ENCODE measurements around the gene FSTL4. TPM values are rescaled to one million over a fixed set of nuclear protein-coding genes. Genes with fewer than 3 reads are reported as not detected.

The FSTL4 gene
- total and polyA plus RNA-seq, 2 of the 13 experiments (the other 11 are each of a cell fraction or from before 2014, with no cell fraction given) = 2.1 to 3.0 TPM

- Histone ChIP-seq H3K36me3 (replicated peaks in 1 of 2; ENCODE audit: control insufficient read depth in 1 of 2, insufficient read depth in 2 of 2, low read length in 2 of 2) (no peaks in the 10 kb centered on the region), H3K4me1 (ENCODE audit: insufficient read depth, low read length) (no peaks in the 10 kb centered on the region), H3K9me3 (ENCODE audit: low read length) (no peaks in the 10 kb centered on the region), H3K4me3 (replicated peaks in 1 of 3; ENCODE audit: insufficient read depth in 1 of 3, low read depth in 2 of 3, low read length in 3 of 3) (no peak overlapping the region), H3K27me3 (ENCODE audit: control insufficient read depth in 1 of 2, insufficient read depth in 2 of 2, low read length in 2 of 2) (peaks cover 3 to 34% of the 10 kb centered on the region in 2 experiments; a peak in 3 of 5 replicates), H4K20me1 (ENCODE audit: insufficient read depth, low read length) (no peaks in the 10 kb centered on the region), H2AFZ (ENCODE audit: low read length) (no peak overlapping the region), H3K9ac (ENCODE audit: insufficient read depth, low read depth, low read length) (no peak overlapping the region), H3K27ac (ENCODE audit: extremely low read length, insufficient read depth, low read length) (no peak overlapping the region), H3K4me2 (ENCODE audit: low read depth, low read length) (no peak overlapping the region), H3K79me2 (ENCODE audit: insufficient read depth, low read length) (no peaks in the 10 kb centered on the region)
- ChIA-PET CTCF (ENCODE audit: low intra/inter-chr PET ratio, low total read pairs) (no interaction called here), POLR2A (no interaction called here)
- ATAC-seq = no peak
- WGBS (ENCODE audit: low lambda C conversion rate) = 0% methylated on average over 1 of the region's 1 CpG
- no peak for TF ChIP-seq GFI1 (CRISPR knock-in tag; IDR thresholded peaks at IDR 0.05; ENCODE audit: borderline replicate concordance)
- TF ChIP-seq MTA3 (CRISPR knock-in tag; IDR thresholded peaks at IDR 0.05) = no peak
- TF ChIP-seq NBN (conservative IDR thresholded peaks at IDR 0.05) = no peak
- TF ChIP-seq ZNF34 (CRISPR knock-in tag; IDR thresholded peaks at IDR 0.05; ENCODE audit: borderline replicate concordance) = no peak
- no peak for TF ChIP-seq ZNF615 (CRISPR knock-in tag; IDR thresholded peaks at IDR 0.05; ENCODE audit: borderline replicate concordance)
- no peak for TF ChIP-seq ZSCAN20 (CRISPR knock-in tag; IDR thresholded peaks at IDR 0.05; ENCODE audit: borderline replicate concordance)
- no peak for TF ChIP-seq IKZF4 (CRISPR knock-in tag; IDR thresholded peaks at IDR 0.05; ENCODE audit: borderline replicate concordance, low read depth, not compliant biosample characterization)
- TF ChIP-seq ZNF326 (CRISPR knock-in tag; IDR thresholded peaks at IDR 0.05; ENCODE audit: borderline replicate concordance) = no peak
- TF ChIP-seq CREM (IDR thresholded peaks at IDR 0.05) = no peak
- no peak for TF ChIP-seq CREM (CRISPR knock-in tag; IDR thresholded peaks at IDR 0.05)
- no peak for TF ChIP-seq EZH2 (conservative IDR thresholded peaks at IDR 0.05; ENCODE audit: low read depth, low read length)
- TF ChIP-seq ZNF616 (CRISPR knock-in tag; IDR thresholded peaks at IDR 0.05; ENCODE audit: low read depth) = no peak
- TF ChIP-seq ZNF12 (CRISPR knock-in tag; IDR thresholded peaks at IDR 0.05) = no peak
- TF ChIP-seq, protein P1, sequence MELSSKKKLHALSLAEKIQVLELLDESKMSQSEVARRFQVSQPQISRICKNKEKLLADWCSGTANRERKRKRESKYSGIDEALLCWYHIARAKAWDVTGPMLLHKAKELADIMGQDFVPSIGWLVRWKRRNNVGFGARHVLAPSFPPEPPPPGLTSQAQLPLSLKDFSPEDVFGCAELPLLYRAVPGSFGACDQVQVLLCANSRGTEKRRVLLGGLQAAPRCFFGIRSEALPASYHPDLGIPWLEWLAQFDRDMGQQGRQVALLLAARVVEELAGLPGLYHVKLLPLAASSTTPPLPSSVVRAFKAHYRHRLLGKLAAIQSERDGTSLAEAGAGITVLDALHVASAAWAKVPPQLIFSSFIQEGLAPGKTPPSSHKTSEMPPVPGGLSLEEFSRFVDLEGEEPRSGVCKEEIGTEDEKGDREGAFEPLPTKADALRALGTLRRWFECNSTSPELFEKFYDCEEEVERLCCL (CRISPR knock-in tag; IDR thresholded peaks at IDR 0.05; ENCODE audit: borderline replicate concordance) = no peak
- TF ChIP-seq TBL1XR1 (IDR thresholded peaks at IDR 0.05; ENCODE audit: borderline replicate concordance, low read length, partially characterized antibody) = no peak
- TF ChIP-seq TGIF2 (CRISPR knock-in tag; IDR thresholded peaks at IDR 0.05) = no peak
- no peak for TF ChIP-seq HDAC2 (CRISPR knock-in tag; IDR thresholded peaks at IDR 0.05)
- TF ChIP-seq ZNF746 (CRISPR knock-in tag; IDR thresholded peaks at IDR 0.05) = no peak
- no peak for TF ChIP-seq ZBTB42 (CRISPR knock-in tag; IDR thresholded peaks at IDR 0.05)
- intact Hi-C loops (cut with micrococcal nuclease; ENCODE audit: unreplicated experiment) (no loop called here), in situ Hi-C loops (cut with HindIII; ENCODE audit: extremely low pct_ligation_motif_present, low pct_unique_long_range_greater_than_20kb) (no loop called here)
- no peak for DNase-seq (ENCODE audit: low spot score)
- no TSS peak for BruUV-seq (replicated peaks)
- FAIRE-seq = no peak
Observed at GRCh38 chr5:133472829-133473228, 139.5 kb downstream of the FSTL4 start.

All from HepG2 (cell line).